Measurements from ENCODE around the gene AXL. TPM values are rescaled to one million over a fixed set of nuclear protein-coding genes. Genes with fewer than 3 reads are reported as not detected.

The AXL gene
- total and polyA plus RNA-seq, 9 of the 15 experiments (the other 6 are each of a cell fraction or from before 2014, with no cell fraction given), result 0.80 to 6.6 (median 1.6) TPM

- TF ChIP-seq REST (IDR thresholded peaks at IDR 0.05; ENCODE audit: borderline replicate concordance) (0 out of 2 replicates have a peak, but pooled peaks have one; percentile 17), REST (CRISPR knock-in tag; IDR thresholded peaks at IDR 0.05; ENCODE audit: low read depth) (peak; percentile 54; the same call in 1 of the 2 replicates), CHD1 (IDR thresholded peaks at IDR 0.05; ENCODE audit: low read length) (peak; percentile 16), DDX20 (tag; IDR thresholded peaks at IDR 0.05; ENCODE audit: low read depth) (no peak), ZNF668 (CRISPR knock-in tag; IDR thresholded peaks at IDR 0.05) (no peak), ASH1L (IDR thresholded peaks at IDR 0.05; ENCODE audit: borderline replicate concordance, low read depth, partially characterized antibody) (peak; percentile 54), SMARCC2 (IDR thresholded peaks at IDR 0.05; ENCODE audit: low read depth) (0 out of 2 replicates have a peak, but pooled peaks have one; percentile 44), DIDO1 (tag; IDR thresholded peaks at IDR 0.05; ENCODE audit: low read depth) (peak; percentile 97), RHOXF2B (CRISPR knock-in tag; conservative IDR thresholded peaks at IDR 0.05) (no peak), ZNF143 (CRISPR knock-in tag; IDR thresholded peaks at IDR 0.05) (no peak), SP2 (IDR thresholded peaks at IDR 0.05; ENCODE audit: extremely low read depth, low read depth, low read length, poor library complexity, severe bottlenecking) (no peak), MTF1 (CRISPR knock-in tag; IDR thresholded peaks at IDR 0.05; ENCODE audit: borderline replicate concordance) (no peak), MECOM (CRISPR knock-in tag; IDR thresholded peaks at IDR 0.05) (no peak), U2AF2 (optimal IDR thresholded peaks at IDR 0.05; ENCODE audit: low read depth, low read length) (no peak), ZNF431 (CRISPR knock-in tag; IDR thresholded peaks at IDR 0.05) (peak; percentile 58; the same call in 1 of the 2 replicates), NBN (IDR thresholded peaks at IDR 0.05; ENCODE audit: low read depth) (peak; percentile 93), SOX6 (IDR thresholded peaks at IDR 0.05) (peak; percentile 75), ZNF212 (CRISPR knock-in tag; IDR thresholded peaks at IDR 0.05) (no peak), PPARD (CRISPR knock-in tag; IDR thresholded peaks at IDR 0.05) (no peak), FOXA1 (IDR thresholded peaks at IDR 0.05; ENCODE audit: borderline replicate concordance) (no peak), PCBP1 (IDR thresholded peaks at IDR 0.05; ENCODE audit: low read depth, low read length, poor library complexity, severe bottlenecking) (peak; percentile 53), ZFX (CRISPR knock-in tag; IDR thresholded peaks at IDR 0.05) (peak; percentile 94)
These were observed 91.2 kb downstream of the AXL start, which contains the start of gene CCDC97 (continued) for GRCh38 chr19:41310033-41310831.
